Caco-2 (cell line): ENCODE results near the gene ARL6. TPM values are rescaled to one million over a fixed set of nuclear protein-coding genes. Genes with fewer than 3 reads are reported as not detected.

Source experiments
- BruUV-seq: library from RNA; stranded (reverse); fragments of 400-500 nt; replicated peaks from 2 replicates; lab custom pipeline; 2021; lab: Mats Ljungman, UMichigan
- CTCF ChIA-PET: fragments of 300-600 bp; sonication (Branson Sonifier 250); formaldehyde crosslinking; loops from one replicate; lab custom pipeline; 2022; ENCODE audit warnings: antibody characterized with exemption; lab: Charles Lee
- POLR2A ChIA-PET: fragments of 300-600 bp; sonication (Branson Sonifier 250); formaldehyde crosslinking; loops from one replicate; lab custom pipeline; 2022; ENCODE audit warnings: antibody characterized with exemption; lab: Charles Lee
- DNase-seq, 2 experiments: peaks; one replicate each; pipeline versions ENCODE4 v3.0.0 to v3.0.0-alpha.2; 2020 to 2022
- H3K27me3 ChIP-seq: replicated peaks from 2 replicates; pipeline ENCODE4 v1.6.0; 2011; ENCODE audit warnings: low read length; ENCODE audit not compliant: control insufficient read depth, insufficient read depth
- H3K36me3 ChIP-seq: 2 replicates; pipeline ENCODE4 v1.5.1; 2011; ENCODE audit warnings: low read length; ENCODE audit not compliant: control insufficient read depth, insufficient read depth
- H3K4me1 ChIP-seq: fragments of 250-450 bp; sonication (Bioruptor Pico); 2 replicates; pipeline ENCODE4 v1.5.1; 2020; ENCODE audit warnings: mild to moderate bottlenecking
- H3K4me3 ChIP-seq: 2 replicates; pipeline ENCODE4 v1.5.1; 2011; ENCODE audit warnings: low read depth, mild to moderate bottlenecking, control low read depth, low read length
- H3K9me3 ChIP-seq: fragments of 250-450 bp; sonication (Bioruptor Pico); 2 replicates; pipeline ENCODE4 v1.5.1; 2020; ENCODE audit warnings: mild to moderate bottlenecking, moderate library complexity
- H3K27ac Mint-ChIP-seq: one replicate; pipeline ENCODE4 v1.8.0; 2022; ENCODE audit warnings: mixed read lengths; ENCODE audit not compliant: unreplicated experiment
- H3K27me3 Mint-ChIP-seq: one replicate; pipeline ENCODE4 v1.8.0; 2022; ENCODE audit warnings: mixed read lengths; ENCODE audit not compliant: insufficient read depth, unreplicated experiment
- H3K36me3 Mint-ChIP-seq: one replicate; pipeline ENCODE4 v1.8.0; 2022; ENCODE audit warnings: mild to moderate bottlenecking, mixed read lengths; ENCODE audit not compliant: insufficient read depth, unreplicated experiment
- H3K4me1 Mint-ChIP-seq: one replicate; pipeline ENCODE4 v1.8.0; 2022; ENCODE audit warnings: low read depth, mixed read lengths; ENCODE audit not compliant: unreplicated experiment
- H3K4me3 Mint-ChIP-seq: one replicate; pipeline ENCODE4 v1.8.0; 2022; ENCODE audit warnings: mild to moderate bottlenecking, moderate library complexity, mixed read lengths; ENCODE audit not compliant: unreplicated experiment
- H3K9me3 Mint-ChIP-seq: one replicate; pipeline ENCODE4 v1.8.0; 2022; ENCODE audit warnings: mixed read lengths; ENCODE audit not compliant: unreplicated experiment
- intact Hi-C: fragments of 100-400 bp; cut with micrococcal nuclease; formaldehyde crosslinking; loops from one replicate; pipeline ENCODE4 v1.10.0; 2022; ENCODE audit not compliant: unreplicated experiment
- total RNA-seq: library from RNA; stranded (reverse); gene quantifications from 2 replicates; pipeline ENCODE4 v1.2.3, GENCODE V29; 2022
- TF ChIP-seq, protein P1 (sequence below), 2 experiments: fragments of 200-600 bp in 1 of 2; IDR thresholded peaks; 1 replicate in 1 of 2; 2 replicates in 1 of 2; pipeline versions ENCODE4 v1.5.1 to v1.8.0; 2011 to 2022; ENCODE audit warnings: antibody characterized with exemption in 1 of 2, control low read depth in 1 of 2, inconsistent platforms in 1 of 2, low read depth in 1 of 2, low read length in 1 of 2, mild to moderate bottlenecking in 1 of 2, moderate library complexity in 1 of 2; ENCODE audit not compliant: insufficient read depth in 1 of 2, severe bottlenecking in 1 of 2, unreplicated experiment in 1 of 2

Gene ARL6
- total RNA-seq, 1 experiment from 2014 or later = 2.0 TPM

DNA sequence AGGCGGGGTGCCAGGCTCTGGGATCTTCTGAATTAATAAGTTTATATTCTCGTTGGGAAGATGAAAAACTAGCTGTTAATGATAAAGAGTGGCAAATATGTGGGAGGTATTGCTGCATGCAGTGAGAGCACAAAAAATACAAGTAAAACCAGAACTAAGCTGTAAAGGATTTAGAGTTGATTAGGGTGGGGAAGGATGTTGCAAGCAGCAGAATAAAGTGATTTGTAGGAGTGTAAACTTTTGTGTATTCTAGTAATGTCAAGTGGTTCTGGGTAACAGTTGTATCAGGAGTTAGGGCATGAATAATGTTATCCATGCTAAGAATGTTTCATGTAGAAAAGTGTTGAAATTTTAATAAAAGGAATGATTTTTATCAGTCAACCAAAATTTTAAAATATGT is 75.4 kb downstream of the ARL6 start:
- peaks cover 8% of the 10 kb centered on the region for H3K4me1 Mint-ChIP-seq
- Histone ChIP-seq H3K4me3 (no peak overlapping the region), H3K27me3 (no peaks in the 10 kb centered on the region), H3K36me3 (no peaks in the 10 kb centered on the region), H3K4me1 (peaks cover 4% of the 10 kb centered on the region; the same call in 1 of the 2 replicates), H3K9me3 (no peaks in the 10 kb centered on the region)
- no peaks in the 10 kb centered on the region for H3K9me3 Mint-ChIP-seq
- intact Hi-C loops = no loop called here
- TF ChIP-seq, protein P1, sequence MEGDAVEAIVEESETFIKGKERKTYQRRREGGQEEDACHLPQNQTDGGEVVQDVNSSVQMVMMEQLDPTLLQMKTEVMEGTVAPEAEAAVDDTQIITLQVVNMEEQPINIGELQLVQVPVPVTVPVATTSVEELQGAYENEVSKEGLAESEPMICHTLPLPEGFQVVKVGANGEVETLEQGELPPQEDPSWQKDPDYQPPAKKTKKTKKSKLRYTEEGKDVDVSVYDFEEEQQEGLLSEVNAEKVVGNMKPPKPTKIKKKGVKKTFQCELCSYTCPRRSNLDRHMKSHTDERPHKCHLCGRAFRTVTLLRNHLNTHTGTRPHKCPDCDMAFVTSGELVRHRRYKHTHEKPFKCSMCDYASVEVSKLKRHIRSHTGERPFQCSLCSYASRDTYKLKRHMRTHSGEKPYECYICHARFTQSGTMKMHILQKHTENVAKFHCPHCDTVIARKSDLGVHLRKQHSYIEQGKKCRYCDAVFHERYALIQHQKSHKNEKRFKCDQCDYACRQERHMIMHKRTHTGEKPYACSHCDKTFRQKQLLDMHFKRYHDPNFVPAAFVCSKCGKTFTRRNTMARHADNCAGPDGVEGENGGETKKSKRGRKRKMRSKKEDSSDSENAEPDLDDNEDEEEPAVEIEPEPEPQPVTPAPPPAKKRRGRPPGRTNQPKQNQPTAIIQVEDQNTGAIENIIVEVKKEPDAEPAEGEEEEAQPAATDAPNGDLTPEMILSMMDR (IDR thresholded peaks at IDR 0.05; ENCODE audit: insufficient read depth in 1 of 2, low read depth in 1 of 2, low read length in 1 of 2, severe bottlenecking in 1 of 2, unreplicated experiment in 1 of 2) = no peak
- H3K27ac Mint-ChIP-seq = no peak overlapping the region
- no peak overlapping the region for H3K4me3 Mint-ChIP-seq
- peaks cover 7% of the 10 kb centered on the region for H3K27me3 Mint-ChIP-seq
- BruUV-seq = no TSS peak
- ChIA-PET POLR2A (no interaction called here), CTCF (no interaction called here)
- no peak for DNase-seq
- no peaks in the 10 kb centered on the region for H3K36me3 Mint-ChIP-seq

DNA sequence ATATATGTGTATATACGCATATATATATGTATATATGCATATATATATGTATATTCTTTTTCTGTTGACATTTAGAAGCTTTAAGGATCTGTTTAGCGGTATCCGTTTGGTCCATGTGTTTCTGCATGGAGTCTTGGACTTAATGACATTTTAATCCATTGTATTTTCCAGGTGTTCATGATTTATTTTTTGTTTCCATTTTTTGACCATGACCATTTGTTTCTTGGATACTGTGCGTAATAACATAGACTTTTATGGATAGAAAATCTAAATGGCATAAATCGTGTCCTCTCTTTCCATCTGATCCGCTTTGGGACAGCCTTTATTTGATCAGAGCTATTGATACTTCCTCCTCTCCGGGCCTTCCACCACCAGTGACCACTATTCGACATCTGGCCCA is 76.7 kb downstream of the ARL6 start:
- Histone ChIP-seq H3K9me3 (no peaks in the 10 kb centered on the region), H3K4me3 (no peak overlapping the region), H3K4me1 (peaks cover 4% of the 10 kb centered on the region; the same call in 1 of the 2 replicates), H3K27me3 (no peaks in the 10 kb centered on the region), H3K36me3 (no peaks in the 10 kb centered on the region)
- Mint-ChIP-seq H3K27ac (no peak overlapping the region), H3K4me3 (no peak overlapping the region), H3K36me3 (no peaks in the 10 kb centered on the region), H3K27me3 (peaks cover 7% of the 10 kb centered on the region), H3K9me3 (no peaks in the 10 kb centered on the region), H3K4me1 (peaks cover 8% of the 10 kb centered on the region)
- TF ChIP-seq, protein P1 (IDR thresholded peaks at IDR 0.05; ENCODE audit: insufficient read depth in 1 of 2, low read depth in 1 of 2, low read length in 1 of 2, severe bottlenecking in 1 of 2, unreplicated experiment in 1 of 2) = no peak
- ChIA-PET CTCF (no interaction called here), POLR2A (no interaction called here)
- no TSS peak for BruUV-seq
- no peak for DNase-seq
- intact Hi-C loops = no loop called here

DNA sequence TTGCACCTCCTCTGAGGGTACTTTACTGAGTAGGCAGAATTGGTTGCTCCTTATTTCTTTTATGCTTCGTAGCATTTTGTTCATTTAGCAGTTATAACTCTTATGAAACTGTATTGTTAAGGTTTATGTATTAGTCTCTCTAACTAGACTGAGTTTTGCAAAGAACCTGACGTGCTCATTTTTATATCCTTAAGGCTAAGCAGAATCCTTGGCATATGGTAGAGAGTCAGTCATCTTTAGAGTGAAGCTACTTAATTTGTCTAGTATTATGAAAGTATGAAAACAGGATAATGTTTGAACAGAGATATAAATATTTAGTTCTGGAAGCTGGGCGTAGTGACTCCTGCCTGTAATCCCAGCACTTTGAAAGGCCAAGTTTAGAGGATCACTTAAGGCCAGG is 77.4 kb downstream of the ARL6 start:
- Histone ChIP-seq H3K27me3 (no peaks in the 10 kb centered on the region), H3K36me3 (no peaks in the 10 kb centered on the region), H3K4me1 (peaks cover 4% of the 10 kb centered on the region; the same call in 1 of the 2 replicates), H3K9me3 (no peaks in the 10 kb centered on the region), H3K4me3 (no peak overlapping the region)
- BruUV-seq = no TSS peak
- DNase-seq = no peak
- CTCF ChIA-PET = no interaction called here
- TF ChIP-seq, protein P1 (IDR thresholded peaks at IDR 0.05; ENCODE audit: insufficient read depth in 1 of 2, low read depth in 1 of 2, low read length in 1 of 2, severe bottlenecking in 1 of 2, unreplicated experiment in 1 of 2) = no peak
- intact Hi-C loops = no loop called here
- Mint-ChIP-seq H3K9me3 (no peaks in the 10 kb centered on the region), H3K27me3 (peaks cover 7% of the 10 kb centered on the region), H3K4me3 (no peak overlapping the region), H3K4me1 (peaks cover 8% of the 10 kb centered on the region), H3K27ac (no peak overlapping the region), H3K36me3 (no peaks in the 10 kb centered on the region)
- POLR2A ChIA-PET = no interaction called here
